HEK293 (cell line): ENCODE data around the gene PRPF19.
A peak's percentile ranks its signal among the peaks of the same experiment; 100 is the strongest.

Experiments
- CTCF ChIA-PET: fragments of 350-600 bp; formaldehyde crosslinking; extraction: SDS; loops from one replicate; lab custom pipeline; 2021; ENCODE audit warnings: antibody characterized with exemption; lab: Yijun Ruan, JAX
- POLR2A ChIA-PET: fragments of 300-600 bp; formaldehyde crosslinking; extraction: SDS; loops from one replicate; lab custom pipeline; 2020; ENCODE audit warnings: antibody characterized with exemption, inconsistent platforms; lab: Yijun Ruan, JAX
- H3K27ac ChIP-seq: fragments of 200-500 bp; sonication (Bioruptor generic); 2 replicates; pipeline ENCODE4 v1.5.1; 2014; ENCODE audit warnings: low read depth, low read length, control low read depth, inconsistent platforms; ENCODE audit errors: extremely low read depth
- H3K36me3 ChIP-seq, 2 experiments: fragments of 200-500 bp in 1 of 2; sonication (Bioruptor generic) in 1 of 2; 1 replicate in 1 of 2; 2 replicates in 1 of 2; pipeline ENCODE4 v1.5.1; 2014 to 2017; ENCODE audit warnings: inconsistent platforms in 2 of 2, low read length in 2 of 2; ENCODE audit not compliant: control insufficient read depth in 2 of 2, insufficient read depth in 1 of 2
- H3K4me1 ChIP-seq: fragments of 200-500 bp; sonication (Bioruptor generic); 2 replicates; pipeline ENCODE4 v1.5.1; 2014; ENCODE audit warnings: mild to moderate bottlenecking, low read length, inconsistent platforms; ENCODE audit not compliant: control insufficient read depth, insufficient read depth
- H3K4me3 ChIP-seq: 2 replicates; pipeline ENCODE4 v1.5.1; 2011; ENCODE audit warnings: low read depth, mild to moderate bottlenecking, control low read depth, low read length, moderate library complexity
- H3K9me3 ChIP-seq: fragments of 200-500 bp; sonication (Bioruptor generic); 2 replicates; pipeline ENCODE4 v1.5.1; 2014; ENCODE audit warnings: low read depth, low read length, inconsistent platforms; ENCODE audit not compliant: control insufficient read depth, insufficient read depth
- FEZF1 ChIP-seq: fragments of 450-650 bp; formaldehyde crosslinking; IDR thresholded peaks from 2 replicates; pipeline ENCODE4 v1.5.1; 2016; ENCODE audit warnings: missing biosample characterization, missing genetic modification characterization
- GLIS1 ChIP-seq: fragments of 450-650 bp; formaldehyde crosslinking; IDR thresholded peaks from 2 replicates; pipeline ENCODE4 v1.5.1; 2016; ENCODE audit warnings: missing biosample characterization, missing genetic modification characterization
- MZF1 ChIP-seq: fragments of 450-650 bp; formaldehyde crosslinking; IDR thresholded peaks from 2 replicates; pipeline ENCODE4 v1.5.1; 2017; ENCODE audit warnings: missing biosample characterization, missing genetic modification characterization, borderline replicate concordance
- SALL2 ChIP-seq: fragments of 450-650 bp; formaldehyde crosslinking; IDR thresholded peaks from 2 replicates; pipeline ENCODE4 v1.5.0; 2017; ENCODE audit warnings: missing biosample characterization, mild to moderate bottlenecking, missing genetic modification characterization, borderline replicate concordance
- SCRT2 ChIP-seq: fragments of 450-650 bp; formaldehyde crosslinking; IDR thresholded peaks from 2 replicates; pipeline ENCODE4 v1.5.1; 2016; ENCODE audit warnings: missing biosample characterization, missing genetic modification characterization
- SETDB1 ChIP-seq: IDR thresholded peaks from one replicate; pipeline ENCODE4 v1.6.1; 2017; ENCODE audit warnings: mild to moderate bottlenecking, low read length, moderate library complexity, mixed read lengths; ENCODE audit not compliant: insufficient read length
- SP2 ChIP-seq: fragments of 450-650 bp; formaldehyde crosslinking; IDR thresholded peaks from 2 replicates; pipeline ENCODE4 v1.5.1; 2016; ENCODE audit warnings: missing biosample characterization, missing genetic modification characterization
- ZBTB48 ChIP-seq: fragments of 450-650 bp; formaldehyde crosslinking; IDR thresholded peaks from 2 replicates; pipeline ENCODE4 v1.5.1; 2016; ENCODE audit warnings: missing biosample characterization, missing genetic modification characterization
- ZEB2 ChIP-seq: fragments of 450-650 bp; formaldehyde crosslinking; IDR thresholded peaks from 2 replicates; pipeline ENCODE4 v1.5.1; 2016; ENCODE audit warnings: missing biosample characterization, missing genetic modification characterization
- ZFHX2 ChIP-seq: fragments of 450-650 bp; formaldehyde crosslinking; conservative IDR thresholded peaks from 2 replicates; pipeline ENCODE4 v1.5.1; 2016; ENCODE audit warnings: missing biosample characterization, missing genetic modification characterization
- ZNF311 ChIP-seq: fragments of 450-650 bp; formaldehyde crosslinking; IDR thresholded peaks from 2 replicates; pipeline ENCODE4 v1.5.1; 2017; ENCODE audit warnings: missing biosample characterization, missing genetic modification characterization, borderline replicate concordance
- ZNF341 ChIP-seq: fragments of 450-650 bp; formaldehyde crosslinking; IDR thresholded peaks from 2 replicates; pipeline ENCODE4; 2016; ENCODE audit warnings: low read depth, missing biosample characterization, missing genetic modification characterization
- ZNF391 ChIP-seq: fragments of 450-650 bp; formaldehyde crosslinking; IDR thresholded peaks from 2 replicates; pipeline ENCODE4 v1.5.1; 2016; ENCODE audit warnings: low read depth, missing biosample characterization, missing genetic modification characterization, borderline replicate concordance
- ZNF548 ChIP-seq: fragments of 450-650 bp; formaldehyde crosslinking; IDR thresholded peaks from 2 replicates; pipeline ENCODE4 v1.5.1; 2016; ENCODE audit warnings: missing biosample characterization, missing genetic modification characterization
- ZNF571 ChIP-seq: fragments of 450-650 bp; formaldehyde crosslinking; IDR thresholded peaks from 2 replicates; pipeline ENCODE4 v1.5.0; 2017; ENCODE audit warnings: missing biosample characterization, missing genetic modification characterization
- ZNF600 ChIP-seq: fragments of 450-650 bp; formaldehyde crosslinking; IDR thresholded peaks from 2 replicates; pipeline ENCODE4 v1.5.1; 2016; ENCODE audit warnings: missing biosample characterization, missing genetic modification characterization
- ZNF610 ChIP-seq: fragments of 450-650 bp; formaldehyde crosslinking; IDR thresholded peaks from 2 replicates; pipeline ENCODE4 v1.5.1; 2016; ENCODE audit warnings: missing biosample characterization, missing genetic modification characterization, borderline replicate concordance
- ZNF776 ChIP-seq: fragments of 450-650 bp; formaldehyde crosslinking; IDR thresholded peaks from 2 replicates; pipeline ENCODE4 v1.5.0; 2017; ENCODE audit warnings: missing biosample characterization, missing genetic modification characterization, borderline replicate concordance
- TF ChIP-seq, protein P1 (sequence below): fragments of 450-650 bp; formaldehyde crosslinking; IDR thresholded peaks from 2 replicates; pipeline ENCODE4 v1.5.1; 2016; ENCODE audit warnings: missing biosample characterization, missing genetic modification characterization
- TF ChIP-seq, protein P2 (sequence below): fragments of 450-650 bp; formaldehyde crosslinking; conservative IDR thresholded peaks from 2 replicates; pipeline ENCODE4 v1.5.1; 2016; ENCODE audit warnings: low read depth, missing biosample characterization, missing genetic modification characterization
- TF ChIP-seq, protein P3 (sequence below): fragments of 450-650 bp; formaldehyde crosslinking; IDR thresholded peaks from 2 replicates; pipeline ENCODE4 v1.5.0; 2017; ENCODE audit warnings: missing biosample characterization, missing genetic modification characterization, borderline replicate concordance
- TF ChIP-seq, protein P4 (sequence below): fragments of 450-650 bp; formaldehyde crosslinking; IDR thresholded peaks from 2 replicates; pipeline ENCODE4 v1.5.1; 2016; ENCODE audit warnings: missing biosample characterization, missing genetic modification characterization

PRPF19 gene

DNA sequence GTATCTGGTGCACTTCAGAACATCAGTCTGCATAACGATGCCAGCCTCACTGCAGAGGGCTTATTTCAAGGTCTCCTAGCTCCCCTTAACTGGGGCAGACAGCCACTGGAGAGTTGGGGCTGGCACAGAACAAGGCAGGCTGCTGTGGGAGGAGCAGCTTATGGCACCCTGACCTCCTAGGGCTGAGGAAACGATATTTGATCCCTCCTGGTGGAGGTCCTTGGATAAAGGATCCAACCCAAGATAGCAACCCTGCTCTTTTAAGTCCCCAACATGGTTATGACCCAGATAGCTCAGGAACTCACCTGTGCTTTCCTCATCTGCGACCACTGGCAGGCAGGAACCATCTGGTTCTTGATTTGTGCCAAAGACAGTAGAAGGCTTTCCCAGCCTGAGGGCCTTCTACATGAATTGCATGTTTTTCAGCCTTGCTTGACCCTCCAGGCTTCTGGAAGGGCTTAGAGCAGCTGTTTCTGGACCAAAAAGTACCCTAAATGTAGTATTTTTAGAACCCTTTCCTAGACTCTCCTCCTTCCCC is 10.4 kb upstream of the PRPF19 start:
- TF ChIP-seq, protein P1, sequence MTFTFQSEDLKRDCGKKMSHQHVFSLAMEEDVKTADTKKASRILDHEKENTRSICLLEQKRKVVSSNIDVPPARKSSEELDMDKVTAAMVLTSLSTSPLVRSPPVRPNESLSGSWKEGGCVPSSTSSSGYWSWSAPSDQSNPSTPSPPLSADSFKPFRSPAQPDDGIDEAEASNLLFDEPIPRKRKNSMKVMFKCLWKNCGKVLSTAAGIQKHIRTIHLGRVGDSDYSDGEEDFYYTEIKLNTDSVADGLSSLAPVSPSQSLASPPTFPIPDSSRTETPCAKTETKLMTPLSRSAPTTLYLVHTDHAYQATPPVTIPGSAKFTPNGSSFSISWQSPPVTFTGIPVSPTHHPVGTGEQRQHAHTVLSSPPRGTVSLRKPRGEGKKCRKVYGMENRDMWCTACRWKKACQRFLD (tag by site-specific recombination) = no peak
- TF ChIP-seq ZNF600 (peak; percentile 35; the same call in 1 of the 2 replicates), ZNF776 (tag by site-specific recombination) (no peak), GLIS1 (tag by site-specific recombination) (peak; percentile 75), SETDB1 (no peak)
- CTCF ChIA-PET = interaction anchor here (0.8 to 6.2 kb wide), 2 partner anchors 17 to 270 kb away, joined by 6 to 30 read pairs; no protein-coding TSS in a partner anchor
- no peaks in the 10 kb centered on the region for H3K9me3 ChIP-seq
- no peak overlapping the region for H3K4me3 ChIP-seq
- no peaks in the 10 kb centered on the region for H3K4me1 ChIP-seq
- H3K27ac ChIP-seq = no peak overlapping the region
- H3K36me3 ChIP-seq = peaks cover 0 to 42% of the 10 kb centered on the region in 2 experiments; a peak in 1 of 3 replicates
- POLR2A ChIA-PET = interaction anchor here (4.0 kb wide), 1 partner anchor 11 kb away, joined by 36 read pairs; the partner anchor contains the start of gene PRPF19

DNA sequence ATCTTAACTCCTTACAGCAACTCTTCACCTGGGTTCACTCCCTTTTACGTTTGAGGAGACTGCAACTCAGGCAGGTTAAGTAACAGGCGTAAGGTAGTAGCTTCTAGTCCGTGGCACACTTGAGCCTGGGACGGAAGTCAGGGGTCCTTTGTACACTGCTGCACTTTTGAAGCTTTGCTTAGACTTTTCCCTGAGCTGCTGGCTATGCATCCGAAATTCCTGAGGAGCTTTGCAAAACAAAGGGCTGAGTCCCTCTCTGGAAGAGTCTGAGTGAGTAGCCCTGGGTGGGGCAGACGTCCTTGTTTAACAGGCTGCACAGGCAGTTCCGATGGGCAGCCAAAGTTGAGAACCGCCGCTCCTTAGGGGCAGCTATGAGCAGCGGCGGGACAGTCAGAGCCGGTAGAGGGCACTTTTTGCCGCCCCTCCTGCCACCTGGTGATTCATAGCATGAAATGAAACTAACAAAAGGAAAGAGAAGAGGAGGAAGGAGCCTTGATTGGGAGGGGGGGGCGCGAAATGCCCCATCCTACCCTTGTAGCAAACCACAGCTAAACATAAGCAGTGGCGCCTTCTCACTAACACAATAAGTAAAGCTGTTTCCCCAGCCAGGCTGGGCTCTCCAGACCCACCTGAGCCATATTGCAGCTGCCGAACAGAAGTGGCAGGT is 9.0 kb upstream of the PRPF19 start:
- Histone ChIP-seq H3K9me3 (no peaks in the 10 kb centered on the region), H3K27ac (no peak overlapping the region), H3K4me3 (peak overlapping the region; percentile 55), H3K36me3 (peaks cover 0 to 29% of the 10 kb centered on the region in 2 experiments; a peak in 1 of 3 replicates), H3K4me1 (no peaks in the 10 kb centered on the region)
- POLR2A ChIA-PET = interaction anchor here (0.6 to 4.0 kb wide), 10 partner anchors 8 to 1624 kb away, joined by 3 to 36 read pairs (median 4); partner anchors contain the start of genes PRPF19, TMEM132A and VPS37C
- CTCF ChIA-PET = interaction anchor here (0.5 to 6.2 kb wide), 17 partner anchors 16 to 1026 kb away, joined by 3 to 30 read pairs (median 3); no protein-coding TSS in a partner anchor
- TF ChIP-seq ZNF610 (tag by site-specific recombination) = peak; percentile 63; the same call in 1 of the 2 replicates
- no peak for TF ChIP-seq ZNF548
- TF ChIP-seq, protein P2, sequence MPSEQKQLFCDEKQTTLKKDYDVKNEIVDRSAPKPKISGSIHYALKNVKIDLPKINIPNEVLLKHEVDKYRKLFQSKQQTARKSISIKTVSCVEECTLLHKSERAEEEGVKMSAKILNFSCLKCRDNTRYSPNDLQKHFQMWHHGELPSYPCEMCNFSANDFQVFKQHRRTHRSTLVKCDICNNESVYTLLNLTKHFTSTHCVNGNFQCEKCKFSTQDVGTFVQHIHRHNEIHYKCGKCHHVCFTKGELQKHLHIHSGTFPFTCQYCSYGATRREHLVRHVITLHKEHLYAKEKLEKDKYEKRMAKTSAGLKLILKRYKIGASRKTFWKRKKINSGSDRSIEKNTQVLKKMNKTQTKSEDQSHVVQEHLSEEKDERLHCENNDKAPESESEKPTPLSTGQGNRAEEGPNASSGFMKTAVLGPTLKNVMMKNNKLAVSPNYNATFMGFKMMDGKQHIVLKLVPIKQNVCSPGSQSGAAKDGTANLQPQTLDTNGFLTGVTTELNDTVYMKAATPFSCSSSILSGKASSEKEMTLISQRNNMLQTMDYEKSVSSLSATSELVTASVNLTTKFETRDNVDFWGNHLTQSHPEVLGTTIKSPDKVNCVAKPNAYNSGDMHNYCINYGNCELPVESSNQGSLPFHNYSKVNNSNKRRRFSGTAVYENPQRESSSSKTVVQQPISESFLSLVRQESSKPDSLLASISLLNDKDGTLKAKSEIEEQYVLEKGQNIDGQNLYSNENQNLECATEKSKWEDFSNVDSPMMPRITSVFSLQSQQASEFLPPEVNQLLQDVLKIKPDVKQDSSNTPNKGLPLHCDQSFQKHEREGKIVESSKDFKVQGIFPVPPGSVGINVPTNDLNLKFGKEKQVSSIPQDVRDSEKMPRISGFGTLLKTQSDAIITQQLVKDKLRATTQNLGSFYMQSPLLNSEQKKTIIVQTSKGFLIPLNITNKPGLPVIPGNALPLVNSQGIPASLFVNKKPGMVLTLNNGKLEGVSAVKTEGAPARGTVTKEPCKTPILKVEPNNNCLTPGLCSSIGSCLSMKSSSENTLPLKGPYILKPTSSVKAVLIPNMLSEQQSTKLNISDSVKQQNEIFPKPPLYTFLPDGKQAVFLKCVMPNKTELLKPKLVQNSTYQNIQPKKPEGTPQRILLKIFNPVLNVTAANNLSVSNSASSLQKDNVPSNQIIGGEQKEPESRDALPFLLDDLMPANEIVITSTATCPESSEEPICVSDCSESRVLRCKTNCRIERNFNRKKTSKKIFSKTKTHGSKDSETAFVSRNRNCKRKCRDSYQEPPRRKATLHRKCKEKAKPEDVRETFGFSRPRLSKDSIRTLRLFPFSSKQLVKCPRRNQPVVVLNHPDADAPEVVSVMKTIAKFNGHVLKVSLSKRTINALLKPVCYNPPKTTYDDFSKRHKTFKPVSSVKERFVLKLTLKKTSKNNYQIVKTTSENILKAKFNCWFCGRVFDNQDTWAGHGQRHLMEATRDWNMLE = no peak
- no peak for TF ChIP-seq ZFHX2 (tag by site-specific recombination)
- TF ChIP-seq ZNF571 (tag by site-specific recombination) = no peak
- 0 out of 2 replicates have a peak, but pooled peaks have one; percentile 35 for TF ChIP-seq ZEB2 (tag by site-specific recombination)
- TF ChIP-seq SP2 (tag by site-specific recombination) = peak; percentile 20; the same call in 1 of the 2 replicates
- TF ChIP-seq ZBTB48 (tag by site-specific recombination) = 0 out of 2 replicates have a peak, but pooled peaks have one; percentile 18
- TF ChIP-seq ZNF341 (tag by site-specific recombination) = peak; percentile 34; the same call in 1 of the 2 replicates
- no peak; the same call in 1 of the 2 replicates for TF ChIP-seq FEZF1 (tag by site-specific recombination)
- TF ChIP-seq MZF1 (tag by site-specific recombination) = no peak
- no peak for TF ChIP-seq SALL2 (tag by site-specific recombination)
- peak; percentile 69 for TF ChIP-seq SCRT2 (tag by site-specific recombination)
- TF ChIP-seq ZNF311 = no peak
- no peak for TF ChIP-seq ZNF391 (tag by site-specific recombination)
- TF ChIP-seq, protein P3, sequence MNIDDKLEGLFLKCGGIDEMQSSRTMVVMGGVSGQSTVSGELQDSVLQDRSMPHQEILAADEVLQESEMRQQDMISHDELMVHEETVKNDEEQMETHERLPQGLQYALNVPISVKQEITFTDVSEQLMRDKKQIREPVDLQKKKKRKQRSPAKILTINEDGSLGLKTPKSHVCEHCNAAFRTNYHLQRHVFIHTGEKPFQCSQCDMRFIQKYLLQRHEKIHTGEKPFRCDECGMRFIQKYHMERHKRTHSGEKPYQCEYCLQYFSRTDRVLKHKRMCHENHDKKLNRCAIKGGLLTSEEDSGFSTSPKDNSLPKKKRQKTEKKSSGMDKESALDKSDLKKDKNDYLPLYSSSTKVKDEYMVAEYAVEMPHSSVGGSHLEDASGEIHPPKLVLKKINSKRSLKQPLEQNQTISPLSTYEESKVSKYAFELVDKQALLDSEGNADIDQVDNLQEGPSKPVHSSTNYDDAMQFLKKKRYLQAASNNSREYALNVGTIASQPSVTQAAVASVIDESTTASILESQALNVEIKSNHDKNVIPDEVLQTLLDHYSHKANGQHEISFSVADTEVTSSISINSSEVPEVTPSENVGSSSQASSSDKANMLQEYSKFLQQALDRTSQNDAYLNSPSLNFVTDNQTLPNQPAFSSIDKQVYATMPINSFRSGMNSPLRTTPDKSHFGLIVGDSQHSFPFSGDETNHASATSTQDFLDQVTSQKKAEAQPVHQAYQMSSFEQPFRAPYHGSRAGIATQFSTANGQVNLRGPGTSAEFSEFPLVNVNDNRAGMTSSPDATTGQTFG (tag by site-specific recombination) = no peak
- TF ChIP-seq, protein P4, sequence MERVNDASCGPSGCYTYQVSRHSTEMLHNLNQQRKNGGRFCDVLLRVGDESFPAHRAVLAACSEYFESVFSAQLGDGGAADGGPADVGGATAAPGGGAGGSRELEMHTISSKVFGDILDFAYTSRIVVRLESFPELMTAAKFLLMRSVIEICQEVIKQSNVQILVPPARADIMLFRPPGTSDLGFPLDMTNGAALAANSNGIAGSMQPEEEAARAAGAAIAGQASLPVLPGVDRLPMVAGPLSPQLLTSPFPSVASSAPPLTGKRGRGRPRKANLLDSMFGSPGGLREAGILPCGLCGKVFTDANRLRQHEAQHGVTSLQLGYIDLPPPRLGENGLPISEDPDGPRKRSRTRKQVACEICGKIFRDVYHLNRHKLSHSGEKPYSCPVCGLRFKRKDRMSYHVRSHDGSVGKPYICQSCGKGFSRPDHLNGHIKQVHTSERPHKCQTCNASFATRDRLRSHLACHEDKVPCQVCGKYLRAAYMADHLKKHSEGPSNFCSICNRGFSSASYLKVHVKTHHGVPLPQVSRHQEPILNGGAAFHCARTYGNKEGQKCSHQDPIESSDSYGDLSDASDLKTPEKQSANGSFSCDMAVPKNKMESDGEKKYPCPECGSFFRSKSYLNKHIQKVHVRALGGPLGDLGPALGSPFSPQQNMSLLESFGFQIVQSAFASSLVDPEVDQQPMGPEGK (tag by site-specific recombination) = peak; percentile 59
